GM19372 (cell line): ENCODE results near the gene LMF1.

Source experiments
- ATAC-seq: cut with Tn5 transposase; IDR thresholded peaks from one replicate; pipeline ENCODE4 v1.9.1; 2021; ENCODE audit warnings: mild to moderate bottlenecking, low read depth, moderate library complexity; ENCODE audit not compliant: unreplicated experiment

Gene LMF1

GRCh38 chr16:854808-855410 is 115.9 kb downstream of the LMF1 start:
- ATAC-seq = no peak

GRCh38 chr16:853981-854807 is 116.6 kb downstream of the LMF1 start:
- ATAC-seq = no peak

- no peak for ATAC-seq
Measured at GRCh38 chr16:853306-853705, 117.5 kb downstream of the LMF1 start.

- no peak for ATAC-seq
Measured at GRCh38 chr16:852451-853185, 118.2 kb downstream of the LMF1 start.

GRCh38 chr16:851871-852270 is 118.9 kb downstream of the LMF1 start:
- ATAC-seq = no peak

- no peak for ATAC-seq
Measured at GRCh38 chr16:851209-851810, 119.5 kb downstream of the LMF1 start.

GRCh38 chr16:850668-851067 is 120.1 kb downstream of the LMF1 start:
- ATAC-seq = no peak

GRCh38 chr16:848510-849253 is 122.1 kb downstream of the LMF1 start:
- no peak for ATAC-seq

- no peak for ATAC-seq
Measured at GRCh38 chr16:847681-848445, 122.9 kb downstream of the LMF1 start.

- ATAC-seq = no peak
Measured at GRCh38 chr16:847151-847550, 123.6 kb downstream of the LMF1 start.

GRCh38 chr16:845351-845745 is 125.4 kb downstream of the LMF1 start:
- ATAC-seq = no peak

GRCh38 chr16:844638-845350 is 126.0 kb downstream of the LMF1 start:
- no peak for ATAC-seq

GRCh38 chr16:843771-844170 is 127.0 kb downstream of the LMF1 start:
- ATAC-seq = no peak

GRCh38 chr16:842711-843560 is 127.8 kb downstream of the LMF1 start:
- ATAC-seq = no peak

- no peak for ATAC-seq
Measured at GRCh38 chr16:842061-842476, 128.7 kb downstream of the LMF1 start.

GRCh38 chr16:841455-842060 is 129.2 kb downstream of the LMF1 start:
- ATAC-seq = no peak

GRCh38 chr16:840561-841454 is 130.0 kb downstream of the LMF1 start:
- ATAC-seq = no peak
